GM12801 (cell line): ENCODE measurements around the gene AKAP6.

ENCODE experiments used
- CTCF ChIP-seq: IDR thresholded peaks from one replicate; pipeline ENCODE4 v1.5.1; 2011; ENCODE audit warnings: control low read depth; ENCODE audit not compliant: insufficient read length; ENCODE audit errors: extremely low read depth

AKAP6 gene

GRCh38 chr14:32816588-32816987, 487.5 kb downstream of the AKAP6 start:
- no peak for TF ChIP-seq CTCF

GRCh38 chr14:32817780-32818179, 488.7 kb downstream of the AKAP6 start:
- no peak for TF ChIP-seq CTCF

GRCh38 chr14:32818581-32818980, 489.5 kb downstream of the AKAP6 start:
- TF ChIP-seq CTCF: no peak

GRCh38 chr14:32820181-32820580, 491.1 kb downstream of the AKAP6 start:
- no peak for TF ChIP-seq CTCF

- no peak for TF ChIP-seq CTCF
Measured at GRCh38 chr14:32820682-32821081, 491.6 kb downstream of the AKAP6 start.

- no peak for TF ChIP-seq CTCF
Measured at GRCh38 chr14:32821964-32822653, 493.0 kb downstream of the AKAP6 start.

GRCh38 chr14:32823706-32824105, 494.6 kb downstream of the AKAP6 start:
- TF ChIP-seq CTCF: no peak
